Jurkat, Clone E6-1 (cell line): ENCODE data around the gene SGSM1. TPM values are rescaled to one million over a fixed set of nuclear protein-coding genes. Genes with fewer than 3 reads are reported as not detected.

ENCODE experiments used
- DNase-seq: peaks from one replicate; pipeline ENCODE4 v3.0.0-alpha.2; 2011; ENCODE audit warnings: low read depth, low spot score
- H3K4me3 ChIP-seq: 2 replicates; pipeline ENCODE4 v1.5.1; 2011; ENCODE audit warnings: mild to moderate bottlenecking, low read length, control low read depth, moderate library complexity
- polyA plus RNA-seq: library from polyadenylated mRNA; unstranded; fragments of >200 nt; gene quantifications from one replicate; pipeline ENCODE4 v1.2.1, GENCODE V29; 2012; ENCODE audit warnings: missing spikeins; ENCODE audit not compliant: insufficient read length, insufficient read depth

Gene SGSM1
- 0.39 TPM for polyA plus RNA-seq

GRCh38 chr22:24805790-24806662, at the start of gene SGSM1:
Gene SGSM1, plus strand, starts transcription at chr22:24806211. Its CDS starts 115 bp downstream, at chr22:24806326.
- H3K4me3 ChIP-seq, result peak within 1 kb of the TSS; percentile 46
- DNase-seq, result peak; percentile 32

- no peak overlapping the region for H3K4me3 ChIP-seq
- DNase-seq, result peak; percentile 53
Measured at GRCh38 chr22:24758164-24758799, 47.7 kb upstream of the SGSM1 start.

GRCh38 chr22:24759765-24760164, 46.2 kb upstream of the SGSM1 start:
- H3K4me3 ChIP-seq, result no peak overlapping the region

GRCh38 chr22:24760708-24761306, 45.2 kb upstream of the SGSM1 start:
- no peak overlapping the region for H3K4me3 ChIP-seq
- DNase-seq, result no peak

More at GRCh38 chr22:24759765-24760164, 46.2 kb upstream of the SGSM1 start:
- DNase-seq, result no peak

- no peak for DNase-seq
- no peak overlapping the region for H3K4me3 ChIP-seq
Measured at GRCh38 chr22:24761888-24762675, 43.9 kb upstream of the SGSM1 start.

GRCh38 chr22:24763872-24764485, 42.0 kb upstream of the SGSM1 start:
- no peak for DNase-seq
- no peak overlapping the region for H3K4me3 ChIP-seq

- DNase-seq, result no peak
- no peak overlapping the region for H3K4me3 ChIP-seq
Measured at GRCh38 chr22:24765166-24765565, 40.8 kb upstream of the SGSM1 start.

GRCh38 chr22:24768537-24769374, 37.3 kb upstream of the SGSM1 start:
- DNase-seq, result peak; percentile 44
- no peak overlapping the region for H3K4me3 ChIP-seq

GRCh38 chr22:24772493-24773220, 33.4 kb upstream of the SGSM1 start:
- DNase-seq, result no peak
- no peak overlapping the region for H3K4me3 ChIP-seq

- no peak overlapping the region for H3K4me3 ChIP-seq
- no peak for DNase-seq
Measured at GRCh38 chr22:24775769-24776492, 30.1 kb upstream of the SGSM1 start.

- no peak overlapping the region for H3K4me3 ChIP-seq
- DNase-seq, result no peak
Measured at GRCh38 chr22:24776525-24776924, 29.5 kb upstream of the SGSM1 start.

- no peak for DNase-seq
- H3K4me3 ChIP-seq, result no peak overlapping the region
Measured at GRCh38 chr22:24789516-24789915, 16.5 kb upstream of the SGSM1 start.

- H3K4me3 ChIP-seq, result no peak overlapping the region
- DNase-seq, result no peak
Measured at GRCh38 chr22:24791362-24791761, 14.6 kb upstream of the SGSM1 start.

GRCh38 chr22:24796056-24796455, 10.0 kb upstream of the SGSM1 start:
- H3K4me3 ChIP-seq, result no peak overlapping the region

GRCh38 chr22:24796860-24797259, 9.2 kb upstream of the SGSM1 start:
- DNase-seq, result no peak
- no peak overlapping the region for H3K4me3 ChIP-seq

More at GRCh38 chr22:24796056-24796455, 10.0 kb upstream of the SGSM1 start:
- no peak for DNase-seq

GRCh38 chr22:24801901-24802465, 4.0 kb upstream of the SGSM1 start:
- H3K4me3 ChIP-seq, result no peak overlapping the region
- DNase-seq, result no peak
